Spleen (tissue), 7 donors: ENCODE measurements around the gene STXBP4.

Experiments
- CTCF ChIP-seq, 11 experiments: fragments of 200-600 bp in 7 of 11; fragments of 450-650 bp in 4 of 11; sonication (generic) in 4 of 11; IDR thresholded peaks in 8 of 11; conservative IDR thresholded peaks in 3 of 11; 1 replicate in 7 of 11; 2 replicates in 4 of 11; pipeline versions ENCODE4 v1.4.0 to v1.8.0; 2016 to 2021; ENCODE audit warnings: antibody characterized with exemption in 11 of 11, inconsistent platforms in 4 of 11, mild to moderate bottlenecking in 1 of 11
- POLR2A ChIP-seq, 3 donors: fragments of 450-650 bp; IDR thresholded peaks; one replicate each; pipeline ENCODE4 v1.5.1; 2017; ENCODE audit warnings: antibody characterized with exemption in 3 of 3, mild to moderate bottlenecking in 1 of 3
- POLR2AphosphoS5 ChIP-seq, 3 donors: sonication (generic); formaldehyde crosslinking; IDR thresholded peaks; one replicate each; pipeline ENCODE4 v1.5.1; 2017; ENCODE audit warnings: antibody characterized with exemption in 3 of 3
- donor health status: DM: no; HTN: no; CAD: no; lungs with moderate emphysema.
- donor health status: DM: no; HTN: no; CAD: no.
- donor health status: DM: no; HTN: no; CAD: no.

GRCh38 chr17:54944796-54945195, 23.8 kb upstream of the STXBP4 start:
- TF ChIP-seq POLR2AphosphoS5 (IDR thresholded peaks at IDR 0.05): no peak
- no peak for TF ChIP-seq CTCF (IDR thresholded peaks at IDR 0.05 in 8 of 11, conservative IDR thresholded peaks at IDR 0.05 in 3 of 11)
- TF ChIP-seq POLR2A (IDR thresholded peaks at IDR 0.05): no peak
